Measurements from ENCODE around the gene DENND2A. TPM values are rescaled to one million over a fixed set of nuclear protein-coding genes. Genes with fewer than 3 reads are reported as not detected.
"Not testable (repeated sequence)": the region's sequence is repeated elsewhere in the genome, so short reads cannot be mapped to it uniquely, and the experiment has no call there.

The DENND2A gene
- total RNA-seq, 1 donor from 2014 or later, result not detected

DNA sequence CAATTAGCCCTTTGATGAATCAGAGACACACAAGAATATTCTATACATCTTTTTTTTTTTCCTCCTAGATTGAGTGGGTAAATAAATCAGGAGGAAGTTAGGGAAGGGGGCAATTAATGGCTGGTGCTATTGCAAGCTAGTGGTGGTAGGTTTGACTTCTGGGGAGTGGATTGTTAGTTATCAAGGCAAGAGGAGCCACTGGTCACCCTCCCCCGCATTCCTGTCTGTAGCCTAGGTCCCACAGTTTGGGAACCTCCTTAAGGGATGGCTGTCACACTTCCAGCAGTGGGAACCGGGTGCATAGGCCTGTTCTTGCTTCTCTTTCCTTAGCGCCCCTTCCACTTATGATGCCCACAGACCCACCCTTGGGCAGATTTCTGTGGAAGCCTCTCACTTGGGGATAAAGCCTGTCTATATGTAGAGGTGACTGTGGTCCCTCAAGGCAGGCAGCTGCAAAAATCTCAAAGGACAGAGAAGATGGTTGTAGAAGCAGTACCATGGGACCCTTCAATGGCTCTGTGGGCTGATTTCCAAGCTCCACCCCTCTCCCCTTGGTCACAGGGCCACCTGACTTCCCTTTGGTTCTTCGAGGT lies 29.8 kb upstream of the DENND2A start:
- POLR2A ChIA-PET, result interaction anchor here (1.0 kb wide), 1 partner anchor 345 kb away, joined by 3 read pairs; the partner anchor contains the start of gene MRPS33
- peaks cover 31% of the 10 kb centered on the region for H3K4me1 Mint-ChIP-seq
- TF ChIP-seq, protein P1, sequence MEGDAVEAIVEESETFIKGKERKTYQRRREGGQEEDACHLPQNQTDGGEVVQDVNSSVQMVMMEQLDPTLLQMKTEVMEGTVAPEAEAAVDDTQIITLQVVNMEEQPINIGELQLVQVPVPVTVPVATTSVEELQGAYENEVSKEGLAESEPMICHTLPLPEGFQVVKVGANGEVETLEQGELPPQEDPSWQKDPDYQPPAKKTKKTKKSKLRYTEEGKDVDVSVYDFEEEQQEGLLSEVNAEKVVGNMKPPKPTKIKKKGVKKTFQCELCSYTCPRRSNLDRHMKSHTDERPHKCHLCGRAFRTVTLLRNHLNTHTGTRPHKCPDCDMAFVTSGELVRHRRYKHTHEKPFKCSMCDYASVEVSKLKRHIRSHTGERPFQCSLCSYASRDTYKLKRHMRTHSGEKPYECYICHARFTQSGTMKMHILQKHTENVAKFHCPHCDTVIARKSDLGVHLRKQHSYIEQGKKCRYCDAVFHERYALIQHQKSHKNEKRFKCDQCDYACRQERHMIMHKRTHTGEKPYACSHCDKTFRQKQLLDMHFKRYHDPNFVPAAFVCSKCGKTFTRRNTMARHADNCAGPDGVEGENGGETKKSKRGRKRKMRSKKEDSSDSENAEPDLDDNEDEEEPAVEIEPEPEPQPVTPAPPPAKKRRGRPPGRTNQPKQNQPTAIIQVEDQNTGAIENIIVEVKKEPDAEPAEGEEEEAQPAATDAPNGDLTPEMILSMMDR (IDR thresholded peaks at IDR 0.05), result no peak
- DNase-seq (no peak), ATAC-seq (ENCODE audit: low read depth) (no peak)
- no peaks in the 10 kb centered on the region for H3K36me3 Mint-ChIP-seq (ENCODE audit: low read depth)
- no peak overlapping the region for H3K4me3 Mint-ChIP-seq
- H3K27ac Mint-ChIP-seq, result no peak overlapping the region
- H3K27me3 Mint-ChIP-seq, result no peaks in the 10 kb centered on the region
- intact Hi-C loops (cut with micrococcal nuclease), result loop anchor here (10.0 kb wide), 1 partner anchor 1306 kb away; no protein-coding TSS in a partner anchor
- H3K9me3 Mint-ChIP-seq, result no peaks in the 10 kb centered on the region
- CTCF ChIA-PET, result no interaction called here

DNA sequence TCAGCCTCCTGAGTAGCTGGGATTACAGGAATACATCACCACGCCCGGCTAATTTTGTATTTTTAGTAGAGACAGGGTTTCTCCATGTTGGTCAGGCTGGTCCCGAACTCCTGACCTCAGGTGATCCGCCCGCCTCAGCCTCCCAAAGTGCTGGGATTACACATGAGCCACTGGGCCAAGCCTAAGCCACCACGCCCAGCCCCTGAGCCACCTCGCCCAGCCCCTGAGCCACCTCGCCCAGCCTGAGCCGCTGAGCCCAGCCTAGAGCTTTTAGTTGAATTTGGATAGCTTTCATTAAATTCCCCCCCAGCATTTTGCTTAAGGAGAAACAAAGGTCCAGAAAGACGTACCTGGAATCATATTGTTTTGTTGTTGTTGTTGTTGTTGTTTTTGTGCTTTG lies 29.2 kb upstream of the DENND2A start:
- H3K36me3 Mint-ChIP-seq (ENCODE audit: low read depth); DNase-seq; H3K4me3 Mint-ChIP-seq; H3K9me3 Mint-ChIP-seq; H3K27ac Mint-ChIP-seq; ATAC-seq (ENCODE audit: low read depth); H3K27me3 Mint-ChIP-seq: not testable (repeated sequence)
- POLR2A ChIA-PET, result interaction anchor here (1.0 kb wide), 1 partner anchor 345 kb away, joined by 3 read pairs; the partner anchor contains the start of gene MRPS33
- peaks cover 25% of the 10 kb centered on the region for H3K4me1 Mint-ChIP-seq
- intact Hi-C loops (cut with micrococcal nuclease), result loop anchor here (10.0 kb wide), 1 partner anchor 1305 kb away; no protein-coding TSS in a partner anchor
- CTCF ChIA-PET, result interaction anchor here (1.4 kb wide), 1 partner anchor 16 kb away, joined by 5 read pairs; no protein-coding TSS in a partner anchor

DNA sequence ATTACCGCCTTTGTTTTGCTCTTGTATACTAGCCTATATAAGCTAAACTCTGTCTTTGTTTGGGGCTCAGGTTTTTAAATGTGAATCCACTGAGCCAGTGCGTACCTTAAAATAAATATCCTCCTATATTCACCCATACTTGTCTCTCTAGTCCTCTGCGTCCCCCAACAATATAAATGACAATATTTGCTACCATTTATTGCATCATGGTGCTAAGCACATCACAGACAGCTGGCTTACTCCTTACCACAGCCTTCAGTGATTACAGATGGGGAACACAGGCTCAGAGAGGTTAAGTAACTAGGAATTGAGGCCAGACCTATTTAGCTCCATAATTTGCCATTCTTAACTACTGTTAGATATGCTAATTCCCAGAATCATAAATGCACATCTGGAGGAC lies 28.7 kb upstream of the DENND2A start:
- DNase-seq (no peak), ATAC-seq (ENCODE audit: low read depth) (no peak)
- POLR2A ChIA-PET, result interaction anchor here (1.0 kb wide), 1 partner anchor 346 kb away, joined by 3 read pairs; the partner anchor contains the start of gene MRPS33
- Mint-ChIP-seq H3K4me1 (peaks cover 20% of the 10 kb centered on the region), H3K9me3 (no peaks in the 10 kb centered on the region), H3K27ac (no peak overlapping the region), H3K36me3 (ENCODE audit: low read depth) (no peaks in the 10 kb centered on the region), H3K27me3 (no peaks in the 10 kb centered on the region), H3K4me3 (no peak overlapping the region)
- CTCF ChIA-PET, result interaction anchor here (1.4 kb wide), 1 partner anchor 16 kb away, joined by 5 read pairs; no protein-coding TSS in a partner anchor
- intact Hi-C loops (cut with micrococcal nuclease), result no loop called here
- TF ChIP-seq, protein P1 (IDR thresholded peaks at IDR 0.05), result no peak

DNA sequence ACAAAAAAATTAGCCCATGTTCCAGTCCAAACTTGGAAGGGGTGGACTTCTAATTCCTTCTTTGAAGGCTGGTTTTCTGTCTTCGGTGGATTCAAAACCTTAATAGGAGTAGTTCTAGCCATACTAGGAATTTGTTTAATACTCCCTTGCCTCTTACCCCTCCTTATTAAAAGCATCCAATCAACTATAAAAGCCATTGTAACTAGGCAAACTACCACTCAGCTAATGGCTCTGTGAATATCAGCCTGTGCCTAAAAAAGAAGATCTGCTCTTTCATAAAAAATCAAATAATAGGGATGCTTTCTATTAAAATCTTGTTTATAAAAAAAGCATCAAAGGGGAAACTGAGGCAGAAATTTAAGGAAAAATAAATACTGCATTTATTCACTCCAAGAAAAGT lies 28.0 kb upstream of the DENND2A start:
- DNase-seq (no peak), ATAC-seq (ENCODE audit: low read depth) (no peak)
- Mint-ChIP-seq H3K27me3 (no peaks in the 10 kb centered on the region), H3K4me3 (no peak overlapping the region), H3K36me3 (ENCODE audit: low read depth) (no peaks in the 10 kb centered on the region), H3K4me1 (peaks cover 13% of the 10 kb centered on the region), H3K27ac (no peak overlapping the region), H3K9me3 (no peaks in the 10 kb centered on the region)
- TF ChIP-seq, protein P1 (IDR thresholded peaks at IDR 0.05), result no peak
- ChIA-PET POLR2A (no interaction called here), CTCF (interaction anchor here (1.4 kb wide), 1 partner anchor 15 kb away, joined by 5 read pairs; no protein-coding TSS in a partner anchor)
- intact Hi-C loops (cut with micrococcal nuclease), result no loop called here

DNA sequence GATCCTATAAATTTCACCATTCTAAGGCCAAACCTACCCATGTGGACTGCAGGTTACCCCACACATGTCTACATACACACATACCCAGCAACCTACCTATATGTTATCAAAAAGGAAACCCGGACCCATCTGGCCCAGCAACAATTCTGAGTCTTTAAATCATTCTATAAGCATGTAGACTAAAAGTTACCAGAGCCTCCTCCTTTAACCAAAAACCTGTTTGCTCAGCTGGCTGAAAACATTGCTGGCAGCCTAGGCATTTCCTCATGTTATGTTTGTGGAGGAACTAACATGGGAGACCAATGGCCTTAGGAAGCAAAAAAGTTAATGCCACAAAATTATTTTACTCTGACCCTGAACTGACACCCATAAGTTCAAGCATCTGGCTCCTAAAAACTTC lies 26.9 kb upstream of the DENND2A start:
- peaks cover 10% of the 10 kb centered on the region for H3K4me1 Mint-ChIP-seq
- ChIA-PET POLR2A (no interaction called here), CTCF (no interaction called here)
- DNase-seq, result no peak
- H3K4me3 Mint-ChIP-seq, result no peak overlapping the region
- no peak for ATAC-seq (ENCODE audit: low read depth)
- intact Hi-C loops (cut with micrococcal nuclease), result no loop called here
- no peak overlapping the region for H3K27ac Mint-ChIP-seq
- H3K36me3 Mint-ChIP-seq (ENCODE audit: low read depth), result no peaks in the 10 kb centered on the region
- no peaks in the 10 kb centered on the region for H3K9me3 Mint-ChIP-seq
- TF ChIP-seq, protein P1 (IDR thresholded peaks at IDR 0.05), result no peak
- no peaks in the 10 kb centered on the region for H3K27me3 Mint-ChIP-seq

DNA sequence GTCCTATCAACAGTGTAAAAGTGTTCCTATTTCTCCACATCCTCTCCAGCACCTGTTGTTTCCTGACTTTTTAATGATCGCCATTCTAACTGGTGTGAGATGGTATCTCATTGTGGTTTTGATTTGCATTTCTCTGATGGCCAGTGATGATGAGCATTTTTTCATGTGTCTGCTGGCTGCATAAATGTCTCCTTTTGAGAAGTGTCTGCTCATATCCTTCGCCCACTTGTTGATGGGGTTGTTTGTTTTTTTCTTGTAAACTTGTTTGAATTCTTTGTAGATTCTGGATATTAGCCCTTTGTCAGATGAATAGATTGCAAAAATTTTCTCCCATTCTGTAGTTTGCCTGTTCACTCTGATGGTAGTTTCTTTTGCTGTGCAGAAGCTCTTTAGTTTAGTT lies 22.3 kb upstream of the DENND2A start:
- H3K27ac Mint-ChIP-seq; intact Hi-C loops (cut with micrococcal nuclease); H3K4me3 Mint-ChIP-seq; POLR2A ChIA-PET; H3K36me3 Mint-ChIP-seq (ENCODE audit: low read depth); H3K27me3 Mint-ChIP-seq; H3K4me1 Mint-ChIP-seq; H3K9me3 Mint-ChIP-seq; CTCF ChIA-PET; ATAC-seq (ENCODE audit: low read depth); DNase-seq: not testable (repeated sequence)
